ENCODE results near the gene RFX3.

DNA sequence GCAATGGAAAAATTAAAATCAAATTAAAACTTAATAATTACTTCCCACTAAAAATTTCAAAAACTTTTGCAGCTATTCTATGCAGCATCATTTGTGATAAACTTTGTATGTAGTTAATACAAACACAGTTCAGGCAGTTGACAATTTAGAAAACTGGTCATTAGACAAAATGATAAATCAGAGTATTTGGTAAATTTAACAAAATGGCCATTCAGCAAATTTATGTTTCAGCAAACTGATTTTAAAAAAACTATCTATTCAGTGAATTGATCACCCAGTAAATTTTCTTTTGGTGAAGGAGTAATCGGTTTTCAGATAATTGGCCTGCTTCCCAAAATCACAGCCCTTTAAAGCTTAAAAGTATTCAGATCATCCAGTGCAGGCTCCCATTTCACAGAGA is 116.3 kb downstream of the RFX3 start:
- TF ChIP-seq, protein P1, sequence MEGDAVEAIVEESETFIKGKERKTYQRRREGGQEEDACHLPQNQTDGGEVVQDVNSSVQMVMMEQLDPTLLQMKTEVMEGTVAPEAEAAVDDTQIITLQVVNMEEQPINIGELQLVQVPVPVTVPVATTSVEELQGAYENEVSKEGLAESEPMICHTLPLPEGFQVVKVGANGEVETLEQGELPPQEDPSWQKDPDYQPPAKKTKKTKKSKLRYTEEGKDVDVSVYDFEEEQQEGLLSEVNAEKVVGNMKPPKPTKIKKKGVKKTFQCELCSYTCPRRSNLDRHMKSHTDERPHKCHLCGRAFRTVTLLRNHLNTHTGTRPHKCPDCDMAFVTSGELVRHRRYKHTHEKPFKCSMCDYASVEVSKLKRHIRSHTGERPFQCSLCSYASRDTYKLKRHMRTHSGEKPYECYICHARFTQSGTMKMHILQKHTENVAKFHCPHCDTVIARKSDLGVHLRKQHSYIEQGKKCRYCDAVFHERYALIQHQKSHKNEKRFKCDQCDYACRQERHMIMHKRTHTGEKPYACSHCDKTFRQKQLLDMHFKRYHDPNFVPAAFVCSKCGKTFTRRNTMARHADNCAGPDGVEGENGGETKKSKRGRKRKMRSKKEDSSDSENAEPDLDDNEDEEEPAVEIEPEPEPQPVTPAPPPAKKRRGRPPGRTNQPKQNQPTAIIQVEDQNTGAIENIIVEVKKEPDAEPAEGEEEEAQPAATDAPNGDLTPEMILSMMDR (IDR thresholded peaks at IDR 0.05): no peak
- no peak for TF ChIP-seq POLR2AphosphoS5 (IDR thresholded peaks at IDR 0.05; ENCODE audit: low read depth, low read length)
- no peak for TF ChIP-seq REST (IDR thresholded peaks at IDR 0.05; ENCODE audit: insufficient read depth in 1 of 2, low read depth in 2 of 2, low read length in 1 of 2)

Data from Panc1 (cell line).